ENCODE results near the gene MORN1.

The MORN1 gene

DNA sequence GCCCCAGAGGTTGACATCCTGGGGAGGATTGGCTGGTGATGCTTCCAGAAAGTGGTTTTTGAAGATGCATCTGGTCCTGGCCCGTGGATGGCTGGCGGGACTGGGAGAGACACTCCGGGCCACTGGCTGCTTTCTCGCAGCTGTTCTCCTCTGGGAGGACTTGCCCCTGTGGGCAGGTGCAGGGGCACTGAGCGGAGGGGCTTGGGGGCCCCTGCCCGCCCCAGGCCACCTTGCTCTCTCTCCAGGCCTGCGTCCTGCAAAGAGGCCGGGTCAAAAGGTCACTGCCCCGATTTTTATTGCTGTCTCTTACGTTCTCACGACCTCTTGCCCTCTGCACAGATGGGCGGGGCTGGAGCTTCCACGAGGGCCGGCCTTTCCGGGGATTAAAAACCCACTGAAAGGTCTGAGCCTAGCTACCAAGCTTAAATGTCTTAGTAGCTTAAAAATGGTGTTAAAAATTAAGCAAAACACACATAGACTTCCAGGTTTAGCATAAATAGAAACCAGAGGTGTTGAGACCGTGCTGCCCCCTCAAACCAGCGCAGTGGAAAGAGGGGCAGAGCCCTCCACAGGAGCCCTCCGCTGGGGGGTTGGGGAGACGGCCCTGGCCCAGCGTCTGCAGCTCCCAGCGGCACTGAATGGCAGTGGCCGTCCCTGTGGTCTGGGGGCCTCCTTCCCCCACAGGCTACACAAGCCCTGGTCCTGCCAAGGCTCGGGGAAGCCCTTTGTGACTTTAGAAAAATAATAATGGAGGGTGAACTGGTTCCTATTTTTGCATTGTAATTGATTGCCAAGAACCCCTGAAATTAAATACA, 119.3 kb downstream of the MORN1 start:
- H3K27ac ChIP-seq: peak overlapping the region; percentile 72 to 75
- intact Hi-C loops (cut with DNase I; ENCODE audit: low total_unique reads): no loop called here
- H3K4me3 ChIP-seq: no peak overlapping the region
- no peaks in the 10 kb centered on the region for H3K27me3 ChIP-seq
- H3K9me3 ChIP-seq: no peaks in the 10 kb centered on the region
- no peak for DNase-seq
- no peaks in the 10 kb centered on the region for H3K36me3 ChIP-seq
- TF ChIP-seq, protein P1, sequence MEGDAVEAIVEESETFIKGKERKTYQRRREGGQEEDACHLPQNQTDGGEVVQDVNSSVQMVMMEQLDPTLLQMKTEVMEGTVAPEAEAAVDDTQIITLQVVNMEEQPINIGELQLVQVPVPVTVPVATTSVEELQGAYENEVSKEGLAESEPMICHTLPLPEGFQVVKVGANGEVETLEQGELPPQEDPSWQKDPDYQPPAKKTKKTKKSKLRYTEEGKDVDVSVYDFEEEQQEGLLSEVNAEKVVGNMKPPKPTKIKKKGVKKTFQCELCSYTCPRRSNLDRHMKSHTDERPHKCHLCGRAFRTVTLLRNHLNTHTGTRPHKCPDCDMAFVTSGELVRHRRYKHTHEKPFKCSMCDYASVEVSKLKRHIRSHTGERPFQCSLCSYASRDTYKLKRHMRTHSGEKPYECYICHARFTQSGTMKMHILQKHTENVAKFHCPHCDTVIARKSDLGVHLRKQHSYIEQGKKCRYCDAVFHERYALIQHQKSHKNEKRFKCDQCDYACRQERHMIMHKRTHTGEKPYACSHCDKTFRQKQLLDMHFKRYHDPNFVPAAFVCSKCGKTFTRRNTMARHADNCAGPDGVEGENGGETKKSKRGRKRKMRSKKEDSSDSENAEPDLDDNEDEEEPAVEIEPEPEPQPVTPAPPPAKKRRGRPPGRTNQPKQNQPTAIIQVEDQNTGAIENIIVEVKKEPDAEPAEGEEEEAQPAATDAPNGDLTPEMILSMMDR (IDR thresholded peaks at IDR 0.05): no peak
- peaks cover 12 to 100% (median 99%) of the 10 kb centered on the region in 4 donors for H3K4me1 ChIP-seq
